DMS153 treated with DMSO at 0.1 percent for 48 hours (cell line): ENCODE measurements around the gene GRIN2D.

Source experiments
- DNase-seq: peaks from one replicate; lab custom pipeline; 2025; ENCODE audit not compliant: unreplicated experiment; lab: John Stamatoyannopoulos, UW

GRIN2D gene

GRCh38 chr19:48441360-48442050, 48.0 kb downstream of the GRIN2D start:
- no peak for DNase-seq

GRCh38 chr19:48442116-48443035, 48.9 kb downstream of the GRIN2D start:
- DNase-seq = no peak

GRCh38 chr19:48443256-48443655, 49.8 kb downstream of the GRIN2D start:
- DNase-seq = no peak
